ENCODE results near the gene SLC20A1. TPM values are rescaled to one million over a fixed set of nuclear protein-coding genes. Genes with fewer than 3 reads are reported as not detected.

The SLC20A1 gene
- total RNA-seq, 1 donor from 2014 or later = 96.7 TPM

DNA sequence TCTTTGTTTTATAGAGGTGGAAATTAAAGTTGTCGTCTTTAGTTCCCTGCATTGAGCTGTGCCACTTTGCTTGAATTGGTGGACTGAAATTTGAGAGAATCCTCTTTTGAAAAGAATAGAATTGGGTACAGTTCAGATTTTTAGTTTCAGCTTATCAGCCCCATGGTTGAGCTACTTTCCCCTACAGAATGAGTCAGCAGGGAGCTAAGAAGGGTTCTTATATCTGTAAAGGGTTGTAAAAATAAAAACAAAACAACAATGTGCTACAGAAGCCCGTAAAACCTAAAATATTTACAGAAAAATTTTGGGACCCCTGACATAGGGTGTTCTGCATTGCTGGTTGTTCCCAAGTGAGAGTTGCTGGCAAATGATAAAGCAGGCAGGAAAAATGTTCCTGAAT lies 12.6 kb downstream of the SLC20A1 start:
- peaks cover 84% of the 10 kb centered on the region for H3K36me3 ChIP-seq (ENCODE audit: insufficient read depth, low read length)
- no peak for FAIRE-seq
- H4K20me1 ChIP-seq (ENCODE audit: insufficient read depth, low read length) = peaks cover 85% of the 10 kb centered on the region

GRCh38 chr2:112658839-112659667 lies 13.3 kb downstream of the SLC20A1 start:
- FAIRE-seq (no peak), DNase-seq (ENCODE audit: low read depth) (no peak)
- Mint-ChIP-seq H3K27me3 (ENCODE audit: low read depth, unreplicated experiment) (no peaks in the 10 kb centered on the region), H3K4me3 (ENCODE audit: unreplicated experiment) (no peak overlapping the region), H3K36me3 (ENCODE audit: low read depth, unreplicated experiment) (peaks cover 30% of the 10 kb centered on the region), H3K4me1 (ENCODE audit: low read depth, unreplicated experiment) (peaks cover 3% of the 10 kb centered on the region), H3K27ac (ENCODE audit: unreplicated experiment) (no peak overlapping the region), H3K9me3 (ENCODE audit: unreplicated experiment) (no peaks in the 10 kb centered on the region)
- Histone ChIP-seq H4K20me1 (ENCODE audit: insufficient read depth, low read length) (peaks cover 88% of the 10 kb centered on the region), H3K27ac (ENCODE audit: low read depth, low read length) (no peak overlapping the region), H3K36me3 (ENCODE audit: insufficient read depth, low read length) (peaks cover 86% of the 10 kb centered on the region), H3K9me3 (ENCODE audit: insufficient read depth, low read depth, low read length) (no peaks in the 10 kb centered on the region), H3K4me1 (ENCODE audit: insufficient read depth, low read length) (peaks cover 9% of the 10 kb centered on the region), H2AFZ (ENCODE audit: low read depth, low read length) (no peak overlapping the region), H3K27me3 (ENCODE audit: insufficient read depth, low read length) (no peaks in the 10 kb centered on the region), H3K9ac (ENCODE audit: low read length) (no peak overlapping the region), H3K79me2 (ENCODE audit: insufficient read depth, low read length) (peaks cover 63% of the 10 kb centered on the region), H3K4me2 (ENCODE audit: low read length) (no peak overlapping the region), H3K4me3 (ENCODE audit: insufficient read depth, low read depth, low read length) (no peak overlapping the region)
- TF ChIP-seq, protein P1, sequence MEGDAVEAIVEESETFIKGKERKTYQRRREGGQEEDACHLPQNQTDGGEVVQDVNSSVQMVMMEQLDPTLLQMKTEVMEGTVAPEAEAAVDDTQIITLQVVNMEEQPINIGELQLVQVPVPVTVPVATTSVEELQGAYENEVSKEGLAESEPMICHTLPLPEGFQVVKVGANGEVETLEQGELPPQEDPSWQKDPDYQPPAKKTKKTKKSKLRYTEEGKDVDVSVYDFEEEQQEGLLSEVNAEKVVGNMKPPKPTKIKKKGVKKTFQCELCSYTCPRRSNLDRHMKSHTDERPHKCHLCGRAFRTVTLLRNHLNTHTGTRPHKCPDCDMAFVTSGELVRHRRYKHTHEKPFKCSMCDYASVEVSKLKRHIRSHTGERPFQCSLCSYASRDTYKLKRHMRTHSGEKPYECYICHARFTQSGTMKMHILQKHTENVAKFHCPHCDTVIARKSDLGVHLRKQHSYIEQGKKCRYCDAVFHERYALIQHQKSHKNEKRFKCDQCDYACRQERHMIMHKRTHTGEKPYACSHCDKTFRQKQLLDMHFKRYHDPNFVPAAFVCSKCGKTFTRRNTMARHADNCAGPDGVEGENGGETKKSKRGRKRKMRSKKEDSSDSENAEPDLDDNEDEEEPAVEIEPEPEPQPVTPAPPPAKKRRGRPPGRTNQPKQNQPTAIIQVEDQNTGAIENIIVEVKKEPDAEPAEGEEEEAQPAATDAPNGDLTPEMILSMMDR (IDR thresholded peaks at IDR 0.05; ENCODE audit: insufficient read depth, low read depth, low read length) = peak; percentile 10
- no peak for TF ChIP-seq EZH2 (IDR thresholded peaks at IDR 0.05; ENCODE audit: insufficient read depth, low read length)

More for the DNA sequence above, 12.6 kb downstream of the SLC20A1 start:
- Mint-ChIP-seq H3K36me3 (ENCODE audit: low read depth, unreplicated experiment) (peaks cover 24% of the 10 kb centered on the region), H3K4me3 (ENCODE audit: unreplicated experiment) (no peak overlapping the region), H3K27me3 (ENCODE audit: low read depth, unreplicated experiment) (no peaks in the 10 kb centered on the region), H3K9me3 (ENCODE audit: unreplicated experiment) (no peaks in the 10 kb centered on the region), H3K27ac (ENCODE audit: unreplicated experiment) (no peak overlapping the region), H3K4me1 (ENCODE audit: low read depth, unreplicated experiment) (peaks cover 3% of the 10 kb centered on the region)
- no peak overlapping the region for H2AFZ ChIP-seq (ENCODE audit: low read depth, low read length)
- DNase-seq (ENCODE audit: low read depth) = no peak
- no peaks in the 10 kb centered on the region for H3K9me3 ChIP-seq (ENCODE audit: insufficient read depth, low read depth, low read length)
- H3K4me3 ChIP-seq (ENCODE audit: insufficient read depth, low read depth, low read length) = no peak overlapping the region
- peaks cover 68% of the 10 kb centered on the region for H3K79me2 ChIP-seq (ENCODE audit: insufficient read depth, low read length)
- peak overlapping the region; percentile 19 for H3K9ac ChIP-seq (ENCODE audit: low read length)
- H3K4me1 ChIP-seq (ENCODE audit: insufficient read depth, low read length) = peaks cover 9% of the 10 kb centered on the region
- H3K27me3 ChIP-seq (ENCODE audit: insufficient read depth, low read length) = no peaks in the 10 kb centered on the region
- H3K27ac ChIP-seq (ENCODE audit: low read depth, low read length) = no peak overlapping the region
- peak overlapping the region; percentile 23 for H3K4me2 ChIP-seq (ENCODE audit: low read length)
- TF ChIP-seq, protein P1 (IDR thresholded peaks at IDR 0.05; ENCODE audit: insufficient read depth, low read depth, low read length) = no peak
- TF ChIP-seq EZH2 (IDR thresholded peaks at IDR 0.05; ENCODE audit: insufficient read depth, low read length) = no peak

DNA sequence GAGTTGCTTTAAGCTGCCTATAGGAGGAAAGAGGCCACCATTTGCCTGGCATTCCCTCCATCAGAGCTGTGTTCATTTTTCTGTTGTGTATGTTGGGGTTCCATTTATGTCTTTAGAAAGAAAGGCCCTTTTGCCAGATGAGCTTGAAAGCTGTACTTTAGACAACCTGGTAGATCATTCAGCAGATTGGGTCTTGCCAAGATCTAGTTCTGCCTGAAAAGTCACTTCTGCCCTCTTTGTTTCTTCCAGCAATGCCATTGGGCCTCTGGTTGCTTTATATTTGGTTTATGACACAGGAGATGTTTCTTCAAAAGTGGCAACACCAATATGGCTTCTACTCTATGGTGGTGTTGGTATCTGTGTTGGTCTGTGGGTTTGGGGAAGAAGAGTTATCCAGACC lies 14.4 kb downstream of the SLC20A1 start:
- Histone ChIP-seq H3K36me3 (ENCODE audit: insufficient read depth, low read length) (peaks cover 87% of the 10 kb centered on the region), H4K20me1 (ENCODE audit: insufficient read depth, low read length) (peaks cover 92% of the 10 kb centered on the region)
- DNase-seq (ENCODE audit: low read depth) = no peak

More for the DNA sequence above, 14.4 kb downstream of the SLC20A1 start:
- H3K36me3 Mint-ChIP-seq (ENCODE audit: low read depth, unreplicated experiment) = peaks cover 30% of the 10 kb centered on the region
- Histone ChIP-seq H3K4me3 (ENCODE audit: insufficient read depth, low read depth, low read length) (no peak overlapping the region), H3K27ac (ENCODE audit: low read depth, low read length) (no peak overlapping the region), H3K4me2 (ENCODE audit: low read length) (no peak overlapping the region), H3K9ac (ENCODE audit: low read length) (no peak overlapping the region), H3K27me3 (ENCODE audit: insufficient read depth, low read length) (no peaks in the 10 kb centered on the region), H3K4me1 (ENCODE audit: insufficient read depth, low read length) (peaks cover 9% of the 10 kb centered on the region), H3K9me3 (ENCODE audit: insufficient read depth, low read depth, low read length) (no peaks in the 10 kb centered on the region), H2AFZ (ENCODE audit: low read depth, low read length) (no peak overlapping the region), H3K79me2 (ENCODE audit: insufficient read depth, low read length) (peaks cover 55% of the 10 kb centered on the region)
- H3K4me3 Mint-ChIP-seq (ENCODE audit: unreplicated experiment) = no peak overlapping the region
- no peak for TF ChIP-seq EZH2 (IDR thresholded peaks at IDR 0.05; ENCODE audit: insufficient read depth, low read length)
- TF ChIP-seq, protein P1 (IDR thresholded peaks at IDR 0.05; ENCODE audit: insufficient read depth, low read depth, low read length) = no peak
- H3K27ac Mint-ChIP-seq (ENCODE audit: unreplicated experiment) = no peak overlapping the region
- H3K4me1 Mint-ChIP-seq (ENCODE audit: low read depth, unreplicated experiment) = peaks cover 3% of the 10 kb centered on the region
- no peaks in the 10 kb centered on the region for H3K9me3 Mint-ChIP-seq (ENCODE audit: unreplicated experiment)
- FAIRE-seq = no peak
- H3K27me3 Mint-ChIP-seq (ENCODE audit: low read depth, unreplicated experiment) = no peaks in the 10 kb centered on the region

All from astrocyte (in vitro differentiated cells and primary cell).